NT2/D1 (cell line): ENCODE results near the gene KLHL17.
"Not testable (repeated sequence)": the region's sequence is repeated elsewhere in the genome, so short reads cannot be mapped to it uniquely, and the experiment has no call there.

Source experiments
- DNase-seq: peaks from one replicate; pipeline ENCODE4 v3.0.0-alpha.2; 2011; ENCODE audit warnings: low read depth, low spot score
- H3K27me3 ChIP-seq: 2 replicates; pipeline ENCODE4 v1.6.0; 2011; ENCODE audit warnings: mild to moderate bottlenecking; ENCODE audit not compliant: insufficient read length, insufficient read depth
- H3K36me3 ChIP-seq: 2 replicates; pipeline ENCODE4 v1.6.1; 2011; ENCODE audit warnings: mild to moderate bottlenecking, low read length, mixed read lengths; ENCODE audit not compliant: insufficient read depth, insufficient read length
- H3K4me1 ChIP-seq: 2 replicates; pipeline ENCODE4 v1.5.1; 2011; ENCODE audit not compliant: insufficient read depth, insufficient read length
- H3K4me3 ChIP-seq: 2 replicates; pipeline ENCODE4 v1.5.1; 2011; ENCODE audit warnings: low read depth; ENCODE audit not compliant: insufficient read length
- H3K9ac ChIP-seq: 2 replicates; pipeline ENCODE4 v1.6.0; 2011; ENCODE audit warnings: low read depth; ENCODE audit not compliant: insufficient read length
- H3K9me3 ChIP-seq: 2 replicates; pipeline ENCODE4 v1.5.1; 2011; ENCODE audit warnings: mild to moderate bottlenecking, low read length; ENCODE audit not compliant: insufficient read depth
- SUZ12 ChIP-seq: IDR thresholded peaks from 2 replicates; pipeline ENCODE4 v1.6.1; 2011; ENCODE audit not compliant: insufficient read length, insufficient read depth; ENCODE audit errors: extremely low read depth
- YY1 ChIP-seq: IDR thresholded peaks from 2 replicates; pipeline ENCODE4 v1.6.1; 2011; ENCODE audit not compliant: insufficient read length, insufficient read depth
- ZNF274 ChIP-seq: IDR thresholded peaks from 2 replicates; pipeline ENCODE4 v1.6.1; 2011; ENCODE audit warnings: mild to moderate bottlenecking, low read depth, low read length

Gene KLHL17

GRCh38 chr1:1003618-1004419 is 43.4 kb downstream of the KLHL17 start:
- H3K9ac ChIP-seq = peak overlapping the region; percentile 32
- H3K27me3 ChIP-seq = no peaks in the 10 kb centered on the region
- H3K4me1 ChIP-seq = peaks cover 36% of the 10 kb centered on the region

DNA sequence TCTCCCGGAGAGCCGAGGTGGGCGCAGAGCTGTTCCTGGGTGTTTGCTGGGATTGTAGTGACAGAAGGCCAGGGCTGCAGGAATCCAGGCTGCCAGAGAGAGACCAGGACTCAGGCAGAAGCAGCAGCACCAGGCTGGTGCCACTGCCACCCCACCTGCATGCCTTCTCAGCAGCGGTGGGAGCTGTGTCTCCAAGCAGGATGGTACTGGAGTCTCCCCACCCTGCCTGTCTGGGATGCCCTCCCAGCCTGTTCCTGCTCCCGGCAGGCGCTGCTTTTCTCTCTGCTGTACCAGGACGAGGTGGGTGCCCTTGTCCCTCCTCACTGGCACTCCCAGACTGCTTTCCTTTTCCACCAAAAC is 44.0 kb downstream of the KLHL17 start:
- TF ChIP-seq ZNF274 = no peak
- no peak for TF ChIP-seq YY1
- TF ChIP-seq SUZ12 = no peak
- no peak overlapping the region for H3K4me3 ChIP-seq
- no peak for DNase-seq
- peaks cover 11% of the 10 kb centered on the region for H3K36me3 ChIP-seq
- H3K9me3 ChIP-seq = no peaks in the 10 kb centered on the region
- peak overlapping the region; percentile 32 for H3K9ac ChIP-seq
- no peaks in the 10 kb centered on the region for H3K27me3 ChIP-seq
- peaks cover 36% of the 10 kb centered on the region for H3K4me1 ChIP-seq

More at GRCh38 chr1:1003618-1004419, 43.4 kb downstream of the KLHL17 start:
- no peak overlapping the region for H3K4me3 ChIP-seq
- H3K9me3 ChIP-seq = no peaks in the 10 kb centered on the region
- DNase-seq = no peak
- H3K36me3 ChIP-seq = peaks cover 7% of the 10 kb centered on the region
- TF ChIP-seq YY1 (no peak), ZNF274 (no peak), SUZ12 (no peak)

GRCh38 chr1:1004780-1005697 is 44.7 kb downstream of the KLHL17 start:
- Histone ChIP-seq H3K9me3 (no peaks in the 10 kb centered on the region), H3K4me3 (no peak overlapping the region), H3K4me1 (peaks cover 36% of the 10 kb centered on the region), H3K9ac (peak overlapping the region; percentile 51), H3K27me3 (no peaks in the 10 kb centered on the region), H3K36me3 (peaks cover 11% of the 10 kb centered on the region)
- no peak for TF ChIP-seq YY1
- no peak for DNase-seq

DNA sequence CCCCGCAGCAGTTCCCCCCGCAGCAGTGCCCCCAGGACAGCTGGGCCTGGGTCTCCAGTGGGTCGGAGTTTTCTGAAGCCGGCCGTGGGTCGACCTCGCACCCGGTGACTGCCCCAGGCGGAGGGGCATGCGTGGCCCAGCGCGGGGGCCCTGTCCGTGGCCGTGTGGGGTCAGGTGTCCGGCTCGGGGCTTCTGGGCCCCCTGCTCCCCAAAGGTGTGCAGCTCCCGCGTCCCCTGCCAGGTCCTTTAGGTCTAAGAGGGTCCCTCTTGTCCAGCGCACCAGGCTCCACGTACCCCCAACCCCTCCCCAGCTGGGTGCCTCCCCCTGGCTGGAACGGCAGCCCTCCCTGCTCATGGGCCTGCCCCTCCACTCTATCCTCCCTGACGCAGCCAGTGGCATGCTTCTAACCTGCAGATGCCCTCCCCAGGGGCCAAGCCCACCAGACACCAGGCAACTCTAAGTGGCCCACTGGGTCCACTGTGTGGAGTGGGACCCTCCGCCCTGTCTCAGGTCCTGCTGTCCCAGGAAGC is 45.5 kb downstream of the KLHL17 start:
- Histone ChIP-seq H3K27me3 (no peaks in the 10 kb centered on the region), H3K9ac (peak overlapping the region; percentile 32), H3K36me3 (peaks cover 11% of the 10 kb centered on the region), H3K4me1 (peaks cover 36% of the 10 kb centered on the region), H3K4me3 (no peak overlapping the region), H3K9me3 (no peaks in the 10 kb centered on the region)
- DNase-seq = no peak
- no peak for TF ChIP-seq ZNF274
- TF ChIP-seq YY1 = no peak
- no peak for TF ChIP-seq SUZ12

DNA sequence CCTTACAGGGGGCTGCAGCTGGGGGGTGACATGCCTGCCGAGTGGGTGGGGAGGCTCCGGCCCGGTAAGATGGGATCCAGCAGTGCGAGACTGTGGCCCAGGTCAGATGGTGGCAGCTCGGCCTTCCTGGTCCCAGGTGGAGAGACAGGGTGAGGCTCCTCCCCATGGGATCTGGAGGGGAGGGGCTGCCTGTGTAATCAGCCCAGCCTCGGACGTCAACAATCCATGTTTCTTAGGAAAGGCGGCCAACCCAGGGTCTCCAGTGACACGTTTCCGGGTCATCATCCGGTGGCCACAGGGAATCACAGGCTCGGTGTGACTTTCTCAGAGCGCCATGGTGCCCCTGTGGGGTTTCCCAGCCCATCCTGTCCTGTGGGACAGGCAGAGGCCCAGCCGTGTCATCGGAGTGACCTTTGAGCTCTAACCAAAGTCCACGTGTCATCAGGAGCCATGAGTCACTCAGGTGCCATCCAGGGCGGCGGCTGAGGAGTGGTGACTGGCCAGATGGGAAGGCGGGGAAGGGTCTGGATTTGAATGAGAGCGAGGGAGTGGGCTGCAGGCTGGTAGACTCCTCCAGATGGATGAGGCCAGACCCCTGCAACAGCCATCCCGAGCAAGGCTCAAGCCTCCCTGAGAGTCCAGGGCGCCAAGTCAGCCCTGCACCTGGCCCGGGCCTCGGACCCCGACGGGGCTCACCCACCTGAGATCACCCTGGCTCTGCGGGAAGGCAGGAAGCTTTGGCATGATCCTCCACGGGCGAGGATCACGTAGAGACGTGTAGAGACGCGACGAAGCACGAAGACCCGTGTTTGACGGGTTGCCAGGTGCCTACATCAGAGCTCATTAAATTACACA is 46.1 kb downstream of the KLHL17 start:
- Histone ChIP-seq H3K36me3 (peaks cover 13% of the 10 kb centered on the region), H3K9ac (peak overlapping the region; percentile 56), H3K4me1 (peaks cover 36% of the 10 kb centered on the region), H3K4me3 (no peak overlapping the region), H3K27me3 (no peaks in the 10 kb centered on the region), H3K9me3 (no peaks in the 10 kb centered on the region; the same call in 1 of the 2 replicates)
- DNase-seq = no peak
- TF ChIP-seq ZNF274 (no peak), YY1 (no peak), SUZ12 (no peak)

DNA sequence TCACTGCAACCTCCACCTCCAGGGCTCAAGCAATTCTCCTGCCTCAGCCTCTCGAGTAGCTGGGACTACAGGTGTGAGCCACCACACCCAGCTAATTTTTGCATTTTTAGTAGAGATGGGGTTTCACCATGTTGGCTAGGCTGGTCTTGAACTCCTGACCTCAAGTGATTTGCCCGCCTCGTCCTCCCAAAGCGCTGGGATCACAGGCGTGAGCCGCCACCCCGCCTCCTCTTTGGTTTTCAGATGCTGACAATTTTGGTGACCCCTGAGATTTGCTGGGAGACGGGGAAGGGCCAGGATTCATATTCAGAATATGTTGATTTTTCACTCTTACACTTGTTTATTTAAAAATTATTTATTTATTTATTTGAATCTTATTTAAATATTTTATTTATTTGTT is 49.7 kb downstream of the KLHL17 start:
- not testable (repeated sequence) for DNase-seq, H3K4me3 ChIP-seq, H3K9me3 ChIP-seq, H3K9ac ChIP-seq, H3K36me3 ChIP-seq, H3K27me3 ChIP-seq
- H3K4me1 ChIP-seq = peaks cover 22% of the 10 kb centered on the region
